Stimulated activated CD4-positive, alpha-beta T cell treated with anti-CD3 and anti-CD28 coated beads, Interleukin-1b, Interleukin-23, amount 100 ng/mL, for 48 hours (primary cell): Measurements from ENCODE around the gene NUB1.
A peak's percentile ranks its signal among the peaks of the same experiment; 100 is the strongest.
"Not testable (repeated sequence)": the region's sequence is repeated elsewhere in the genome, so short reads cannot be mapped to it uniquely, and the experiment has no call there.

Experiments used
- DNase-seq: peaks from one replicate; pipeline ENCODE4 v3.0.0-alpha.2; 2020

Gene NUB1, protein sequence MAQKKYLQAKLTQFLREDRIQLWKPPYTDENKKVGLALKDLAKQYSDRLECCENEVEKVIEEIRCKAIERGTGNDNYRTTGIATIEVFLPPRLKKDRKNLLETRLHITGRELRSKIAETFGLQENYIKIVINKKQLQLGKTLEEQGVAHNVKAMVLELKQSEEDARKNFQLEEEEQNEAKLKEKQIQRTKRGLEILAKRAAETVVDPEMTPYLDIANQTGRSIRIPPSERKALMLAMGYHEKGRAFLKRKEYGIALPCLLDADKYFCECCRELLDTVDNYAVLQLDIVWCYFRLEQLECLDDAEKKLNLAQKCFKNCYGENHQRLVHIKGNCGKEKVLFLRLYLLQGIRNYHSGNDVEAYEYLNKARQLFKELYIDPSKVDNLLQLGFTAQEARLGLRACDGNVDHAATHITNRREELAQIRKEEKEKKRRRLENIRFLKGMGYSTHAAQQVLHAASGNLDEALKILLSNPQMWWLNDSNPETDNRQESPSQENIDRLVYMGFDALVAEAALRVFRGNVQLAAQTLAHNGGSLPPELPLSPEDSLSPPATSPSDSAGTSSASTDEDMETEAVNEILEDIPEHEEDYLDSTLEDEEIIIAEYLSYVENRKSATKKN

DNA sequence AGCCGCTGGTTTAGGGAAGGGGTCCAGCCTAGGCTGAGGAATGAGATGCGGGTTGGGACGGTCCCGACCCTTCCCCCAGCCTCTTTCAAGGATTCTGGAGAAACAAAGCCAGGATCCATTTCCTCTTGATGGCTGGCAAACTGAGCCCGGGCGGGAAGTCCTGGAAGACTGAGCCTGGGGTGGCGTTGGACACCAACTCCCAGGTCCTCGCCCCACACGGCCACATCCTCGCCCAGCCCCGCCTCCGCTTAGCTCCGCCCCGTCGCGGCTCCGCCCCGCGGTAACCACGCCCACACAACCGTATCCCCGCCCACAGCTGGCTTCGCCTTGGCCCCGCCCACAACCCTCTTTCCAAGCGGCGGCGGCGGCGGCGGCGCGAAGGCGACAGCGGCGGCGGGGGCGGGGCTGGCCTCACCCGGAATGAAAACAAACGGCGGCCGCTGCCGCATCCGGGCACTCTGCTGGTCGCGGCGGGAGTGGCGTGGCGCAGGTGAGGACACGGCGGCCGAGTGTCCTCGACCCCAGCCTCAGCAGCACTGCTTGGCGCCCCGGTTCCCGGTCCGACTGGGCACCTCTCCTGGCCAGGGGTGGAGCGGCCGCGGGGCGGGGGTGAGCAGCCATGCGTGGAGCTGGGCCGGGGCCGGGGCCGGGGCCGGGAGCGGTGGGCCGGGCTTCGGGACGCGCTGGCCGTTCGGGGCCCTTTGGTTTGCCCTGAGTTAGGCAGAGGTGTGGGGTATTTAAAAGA lies at the start of gene NUB1:
NUB1 (plus strand) TSS at position 456 of the 745 bp plus-strand sequence. CDS start 3,538 bp downstream, outside the sequence.
- peak; percentile 91 for DNase-seq

DNA sequence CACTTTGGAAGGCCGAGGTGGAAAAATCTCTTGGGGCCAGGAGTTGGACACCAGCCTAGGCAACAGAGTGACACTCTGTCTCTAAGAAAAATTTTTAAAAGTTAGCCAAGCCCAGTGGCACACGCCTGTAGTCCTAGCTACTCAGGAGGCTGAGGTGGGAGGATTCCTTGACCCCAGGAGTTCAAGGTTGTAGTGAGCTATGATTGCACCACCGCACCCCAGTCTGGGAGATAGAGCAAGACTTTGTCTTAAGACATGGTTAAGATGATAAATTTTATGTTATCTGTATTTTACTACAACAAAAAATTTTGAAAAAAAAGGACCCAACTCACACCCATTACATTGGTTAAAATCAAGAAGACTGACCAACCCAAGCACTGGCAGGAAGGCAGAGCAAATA lies 48.8 kb upstream of the NUB1 start:
- DNase-seq, result no peak

DNA sequence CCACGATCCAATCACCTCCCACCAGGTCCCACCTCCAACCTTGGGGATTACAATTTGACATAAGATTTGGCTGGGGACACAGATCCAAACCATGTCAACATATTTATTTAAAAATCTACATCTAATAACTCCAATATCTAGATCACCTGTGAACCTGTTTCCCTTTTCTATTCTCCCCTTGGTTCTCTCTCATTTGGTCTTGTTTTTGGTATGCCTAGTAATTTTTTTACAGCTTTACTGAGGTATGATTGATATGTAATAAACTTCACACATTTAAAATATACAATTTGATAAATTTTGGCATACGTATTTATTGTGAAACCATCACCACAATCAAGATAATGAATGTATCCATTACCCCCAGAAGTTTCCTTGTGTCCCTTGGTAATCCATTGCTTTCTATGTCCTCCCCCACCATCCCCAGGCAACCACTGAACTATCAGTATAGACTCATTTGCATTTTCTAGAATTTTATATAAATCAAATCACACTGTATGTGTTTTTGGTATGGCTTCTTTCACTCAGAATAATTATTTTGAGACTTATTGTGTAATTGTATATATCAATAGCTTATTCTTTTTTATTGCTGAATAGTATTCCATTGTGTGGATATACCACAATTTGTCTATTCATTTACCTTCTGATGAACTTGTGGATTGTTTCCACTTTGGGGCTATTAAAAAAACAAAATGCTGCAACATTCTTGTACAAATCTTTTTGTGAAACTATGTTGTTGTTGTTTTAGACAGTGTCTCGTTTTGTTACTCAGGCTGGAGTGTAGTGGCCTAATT lies 45.2 kb upstream of the NUB1 start:
- no peak for DNase-seq

DNA sequence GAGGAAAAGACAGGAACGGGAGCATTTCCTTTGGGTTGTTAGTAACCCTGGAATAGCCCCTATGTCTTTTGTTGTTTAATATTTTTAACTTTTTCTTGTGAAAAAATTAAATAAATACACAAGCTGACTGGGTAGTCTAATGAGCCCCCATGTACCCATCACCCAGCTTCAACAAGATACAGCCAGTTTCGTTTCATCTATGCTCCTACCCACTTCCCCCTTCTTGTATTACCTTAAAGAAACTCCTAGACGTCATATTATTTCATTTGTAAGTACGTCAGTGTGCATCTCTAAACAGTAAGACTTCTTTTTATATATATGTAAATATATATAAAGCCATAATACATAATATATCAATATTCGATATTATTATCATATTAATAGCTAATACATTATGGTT lies 42.8 kb upstream of the NUB1 start:
- no peak for DNase-seq

DNA sequence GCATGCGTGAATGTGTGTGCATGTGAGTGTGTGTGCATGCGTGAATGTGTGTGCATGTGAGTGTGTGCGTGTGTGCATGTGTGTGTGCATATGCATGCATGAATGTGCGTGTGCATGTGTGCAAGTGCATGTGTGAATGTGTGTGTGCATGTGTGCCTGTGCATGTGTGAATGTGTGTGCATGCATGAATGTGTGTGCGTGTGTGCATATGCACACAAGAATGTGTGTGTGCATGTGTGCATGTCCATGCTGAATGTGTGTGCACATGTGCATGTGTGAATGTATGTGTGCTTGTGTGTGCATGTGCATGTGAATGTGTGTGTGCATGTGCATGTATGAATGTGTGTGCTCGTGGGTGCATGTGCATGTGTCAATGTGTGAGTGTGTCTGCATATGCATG lies 42.1 kb upstream of the NUB1 start:
- no peak for DNase-seq

DNA sequence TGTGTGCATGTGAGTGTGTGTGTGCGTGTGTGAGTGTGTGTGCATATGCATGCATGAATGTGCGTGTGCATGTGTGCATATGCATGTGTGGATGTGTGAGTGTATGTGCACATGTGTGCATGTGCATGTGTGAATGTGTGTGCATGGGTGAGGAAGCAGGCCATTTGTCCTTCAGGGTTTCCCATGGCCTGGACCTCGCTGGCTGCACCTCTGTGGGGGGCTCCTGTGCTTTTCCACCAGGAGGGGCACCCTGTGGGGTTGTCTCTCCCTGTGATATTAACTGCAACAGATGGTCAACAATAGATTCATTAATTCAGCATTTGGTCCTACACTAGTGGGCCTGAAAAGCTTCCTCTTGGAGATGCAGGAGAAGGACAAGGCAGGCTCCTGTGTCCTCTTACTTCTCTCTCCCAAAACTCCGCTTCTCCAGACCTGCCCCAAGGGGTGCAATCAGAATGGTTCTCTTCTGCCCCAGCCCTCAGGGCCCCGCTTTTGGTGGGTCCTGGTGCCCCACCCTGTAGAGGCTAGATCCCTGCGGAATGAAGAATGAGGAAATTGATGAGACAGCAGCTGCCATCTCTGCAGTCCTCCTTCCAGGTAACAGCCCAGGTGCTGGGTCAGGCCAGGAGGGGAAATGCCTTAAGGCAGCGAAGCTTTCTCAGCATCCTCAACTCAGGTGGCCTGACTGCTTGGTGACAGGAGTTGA lies 41.5 kb upstream of the NUB1 start:
- DNase-seq, result no peak

DNA sequence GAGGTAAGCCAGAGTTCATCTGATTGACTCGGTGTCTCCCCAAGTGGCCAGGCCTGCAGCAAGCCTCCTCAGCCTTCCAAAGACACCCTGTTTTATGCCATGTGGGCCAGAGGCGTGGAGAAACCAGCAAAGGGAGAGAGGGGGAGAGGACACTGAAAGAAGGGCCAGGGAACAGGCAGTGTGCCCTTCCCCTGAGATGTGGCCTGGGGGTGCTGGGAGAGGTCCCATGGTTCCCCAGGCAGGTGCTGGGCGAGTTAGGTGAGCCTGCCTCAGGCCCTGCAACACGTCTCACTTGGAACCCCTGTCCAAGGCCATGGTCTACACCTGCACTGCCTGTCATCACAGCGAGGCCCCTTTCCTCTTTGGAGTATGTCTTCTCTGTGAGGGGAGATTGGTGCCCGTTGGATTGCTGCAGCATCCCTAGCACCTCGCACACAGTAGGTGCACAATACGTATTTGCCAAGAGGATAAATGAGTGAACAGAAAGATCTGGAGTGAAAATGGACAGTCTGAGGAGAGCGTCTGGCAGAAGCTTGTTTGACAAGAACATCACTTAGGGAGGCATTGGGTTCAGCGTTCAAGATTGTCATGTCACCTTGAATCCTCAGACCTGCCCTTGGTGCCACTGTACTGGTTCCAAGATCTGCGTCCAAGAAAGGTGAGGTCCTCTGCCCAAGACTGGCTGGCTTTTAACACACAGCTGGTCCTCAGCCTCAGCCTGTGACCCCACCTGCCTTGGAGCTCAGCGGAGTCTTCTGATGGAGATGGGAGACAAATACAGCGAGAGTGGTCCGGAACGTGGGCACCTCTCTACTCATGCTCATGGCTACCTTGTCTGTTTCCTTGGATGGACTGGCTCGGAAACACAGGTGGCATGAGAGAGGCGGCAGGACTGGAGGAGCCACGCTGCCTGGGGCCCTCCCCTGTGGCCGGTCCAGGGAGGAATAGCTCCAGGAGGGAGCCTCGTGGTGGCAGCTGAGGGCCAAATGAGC lies 39.8 kb upstream of the NUB1 start:
- DNase-seq, result no peak

DNA sequence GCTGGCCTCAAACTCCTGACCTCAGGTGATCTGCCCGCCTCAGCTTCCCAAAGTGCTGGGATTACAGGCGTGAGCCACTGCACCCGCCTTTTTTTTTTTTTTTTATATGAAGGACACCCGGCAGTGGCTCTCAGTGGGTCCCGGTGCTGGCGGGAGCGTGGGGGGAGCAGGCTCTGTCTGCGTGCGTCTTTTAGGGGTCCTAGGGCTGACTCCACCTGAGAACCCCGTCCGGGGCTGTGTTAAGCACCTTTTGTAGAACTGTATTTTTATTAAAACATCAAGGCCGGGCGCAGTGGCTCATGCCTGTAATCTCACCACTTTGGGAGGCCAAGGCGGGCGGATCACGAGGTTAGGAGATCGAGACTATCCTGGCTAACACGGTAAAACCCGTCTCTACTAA lies 37.4 kb upstream of the NUB1 start:
- DNase-seq, result not testable (repeated sequence)

DNA sequence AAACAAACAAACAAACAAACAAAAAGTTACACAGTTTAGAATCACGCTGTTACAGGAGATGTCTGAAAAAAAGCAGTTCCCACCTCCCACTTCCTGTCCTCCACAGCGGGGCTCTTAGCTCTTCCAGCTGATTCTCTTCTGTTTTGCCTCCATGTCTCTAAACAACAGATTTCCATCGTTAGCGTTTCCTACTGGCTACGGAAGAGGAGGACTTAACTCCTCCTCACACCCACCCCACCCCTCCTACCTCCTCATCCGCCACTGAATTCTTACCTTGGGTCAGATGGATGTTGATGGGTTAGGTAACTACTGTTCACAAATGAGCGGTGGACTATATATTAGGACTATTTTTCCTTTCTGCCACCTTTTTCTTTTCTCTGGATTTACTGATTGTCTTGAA lies 36.8 kb upstream of the NUB1 start:
- DNase-seq, result no peak

DNA sequence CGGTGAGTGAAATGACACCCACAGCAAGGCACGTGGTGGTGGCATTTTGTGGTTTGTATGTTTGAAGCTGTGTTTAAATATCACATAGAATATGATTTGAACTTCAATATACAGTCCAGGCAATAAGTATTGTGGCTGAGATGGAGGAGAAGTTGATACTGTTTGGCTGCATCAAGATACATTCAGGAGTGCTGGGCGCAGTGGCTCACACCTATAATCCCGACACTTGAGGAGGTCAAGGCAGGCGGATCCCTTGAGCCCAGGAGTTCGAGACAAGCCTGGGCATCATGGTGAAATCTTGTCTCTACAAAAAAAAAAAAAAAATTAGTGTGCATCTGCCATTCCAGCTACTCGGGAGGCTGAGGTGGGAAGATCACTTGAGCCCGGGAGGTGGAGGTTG lies 35.2 kb upstream of the NUB1 start:
- DNase-seq, result no peak

DNA sequence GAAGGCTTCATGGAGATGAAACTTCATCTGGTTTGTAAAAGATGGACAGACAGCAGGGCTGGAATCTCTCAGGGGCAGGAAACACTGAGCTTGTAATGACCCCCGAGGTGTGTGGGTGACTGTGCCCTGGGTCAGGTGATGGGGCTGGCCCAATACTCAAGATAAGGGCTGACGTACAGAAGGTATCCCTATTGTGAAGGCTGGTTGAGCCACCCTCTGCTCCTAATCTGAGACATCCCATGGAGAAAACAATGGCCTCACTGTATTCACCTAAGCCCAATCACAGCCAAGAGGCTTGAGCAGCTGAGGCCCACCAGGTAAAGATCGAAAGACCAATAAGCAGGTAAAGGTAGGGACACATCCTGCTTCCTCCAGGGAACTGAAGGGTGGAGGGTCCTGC lies 34.8 kb upstream of the NUB1 start:
- no peak for DNase-seq

DNA sequence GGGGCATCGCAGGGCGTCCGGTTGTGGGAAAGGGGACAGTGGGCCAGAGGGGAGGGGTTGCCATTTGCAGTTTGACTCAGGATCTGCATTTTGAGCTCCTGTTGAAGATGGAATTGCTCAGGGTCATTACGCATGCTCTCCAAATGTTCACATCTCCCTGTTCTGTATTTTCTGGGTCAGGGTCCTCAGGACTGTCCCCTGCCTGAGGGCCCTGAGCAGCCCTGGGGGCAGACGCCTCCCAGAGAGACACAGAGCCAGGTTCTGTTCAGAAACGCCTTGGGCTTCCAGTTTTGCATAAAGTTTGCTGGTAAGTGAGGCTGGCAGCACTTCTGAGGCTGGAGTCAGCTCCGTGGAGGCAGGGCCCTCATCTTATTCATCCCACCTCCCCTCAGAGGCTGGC lies 34.1 kb upstream of the NUB1 start:
- no peak for DNase-seq

DNA sequence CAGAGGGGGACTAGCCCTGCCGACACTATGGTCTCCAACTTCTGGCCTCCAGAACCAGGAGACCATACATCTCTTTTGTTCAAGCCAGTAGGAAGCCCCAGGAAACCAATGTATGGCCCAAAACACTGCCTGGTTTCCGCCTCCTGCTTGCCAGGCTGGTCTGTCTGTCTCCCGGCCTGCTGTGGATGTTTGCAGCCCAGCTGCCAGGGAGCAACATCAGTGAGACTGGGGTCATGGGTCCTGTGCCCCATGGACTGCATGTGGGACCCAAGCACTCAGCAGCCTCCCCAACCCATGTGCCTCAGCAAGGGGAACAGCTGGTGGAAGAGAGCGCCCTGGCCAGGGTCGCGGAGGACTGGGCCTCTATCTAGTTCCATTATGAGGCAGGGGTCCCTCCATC lies 33.4 kb upstream of the NUB1 start:
- DNase-seq, result no peak

DNA sequence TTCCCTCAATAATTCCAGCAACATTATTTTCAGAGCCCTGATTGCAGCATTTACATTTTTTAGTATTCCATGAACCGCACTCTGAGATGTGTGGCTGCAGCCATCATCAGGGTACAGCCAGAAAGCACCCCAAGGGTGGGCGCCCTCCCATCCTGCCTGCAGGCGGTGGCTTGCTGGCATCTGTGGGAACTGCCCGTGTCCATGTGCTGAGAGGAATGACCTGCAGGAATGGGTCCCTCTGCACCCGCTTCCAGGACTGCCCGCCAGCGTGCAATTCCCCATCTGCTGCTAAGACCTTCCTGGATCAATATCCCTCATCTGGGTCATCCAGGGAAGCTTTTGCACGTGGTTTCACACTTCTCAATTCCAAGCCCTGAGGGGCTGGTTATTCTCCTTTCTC lies 32.8 kb upstream of the NUB1 start:
- DNase-seq, result no peak

DNA sequence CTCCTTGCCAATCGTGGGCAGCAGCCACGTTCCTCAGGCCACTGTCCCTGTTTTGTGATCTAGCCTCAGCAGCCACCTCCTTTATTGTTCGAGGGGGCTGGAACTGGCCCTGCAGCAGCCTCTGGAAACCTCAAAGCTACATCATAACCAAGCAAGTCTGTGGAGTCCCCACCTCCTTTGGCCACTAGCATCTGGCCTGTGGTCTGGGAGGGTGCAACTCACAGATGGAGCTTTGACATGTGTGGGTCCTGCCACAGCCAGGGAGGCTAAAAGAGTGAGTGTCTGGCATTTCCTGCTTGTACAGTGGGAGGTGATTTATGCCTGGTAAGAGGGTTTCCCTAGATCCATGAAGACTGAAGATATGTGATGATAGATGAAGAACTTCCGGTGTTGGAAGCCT lies 32.3 kb upstream of the NUB1 start:
- DNase-seq, result no peak

DNA sequence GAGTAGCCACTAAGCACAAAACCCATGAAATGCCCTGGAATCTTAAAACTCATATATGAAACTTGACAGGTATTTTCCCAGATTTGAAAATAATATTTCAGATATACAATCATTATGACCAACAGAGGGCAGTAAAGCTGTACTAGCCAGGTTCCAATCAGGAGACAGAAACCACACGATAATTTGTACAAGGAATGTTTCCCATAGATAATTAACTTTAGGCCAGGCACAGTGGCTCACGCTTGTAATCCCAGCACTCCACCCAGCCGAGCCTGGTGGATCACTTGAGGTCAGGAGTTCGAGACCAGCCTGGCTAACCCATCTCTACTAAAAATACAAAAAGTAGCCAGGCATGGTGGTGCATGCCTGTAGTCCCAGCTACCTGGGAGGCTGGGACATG lies 31.0 kb upstream of the NUB1 start:
- no peak for DNase-seq

DNA sequence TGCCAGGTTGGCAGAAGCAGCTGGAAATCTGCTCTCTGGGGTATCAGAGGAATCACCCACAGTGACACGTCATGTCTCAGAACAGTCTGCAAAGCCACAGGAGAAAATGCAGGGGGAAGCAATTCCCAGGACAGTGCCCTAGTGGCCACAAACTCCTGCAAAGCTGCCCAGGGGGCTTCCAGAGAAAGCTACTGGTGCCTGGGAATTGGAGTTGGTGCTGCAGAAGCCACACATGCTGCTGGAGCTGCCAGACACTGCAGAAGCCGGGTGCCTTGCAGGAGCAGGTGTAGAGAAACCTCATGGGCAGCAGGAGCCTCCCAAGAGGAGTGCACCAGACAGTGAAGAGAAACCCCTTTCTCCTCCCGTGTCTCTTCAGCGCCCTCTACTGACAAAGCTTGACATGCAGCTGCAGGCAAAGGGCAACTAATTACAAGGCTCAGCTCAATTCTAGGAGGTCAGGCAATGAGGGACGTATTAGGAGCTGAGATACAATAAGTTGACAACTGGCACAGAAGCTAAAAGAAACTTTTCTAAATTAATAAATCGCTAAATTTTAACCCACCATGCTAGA lies 30.2 kb upstream of the NUB1 start:
- peak; percentile 42 for DNase-seq

DNA sequence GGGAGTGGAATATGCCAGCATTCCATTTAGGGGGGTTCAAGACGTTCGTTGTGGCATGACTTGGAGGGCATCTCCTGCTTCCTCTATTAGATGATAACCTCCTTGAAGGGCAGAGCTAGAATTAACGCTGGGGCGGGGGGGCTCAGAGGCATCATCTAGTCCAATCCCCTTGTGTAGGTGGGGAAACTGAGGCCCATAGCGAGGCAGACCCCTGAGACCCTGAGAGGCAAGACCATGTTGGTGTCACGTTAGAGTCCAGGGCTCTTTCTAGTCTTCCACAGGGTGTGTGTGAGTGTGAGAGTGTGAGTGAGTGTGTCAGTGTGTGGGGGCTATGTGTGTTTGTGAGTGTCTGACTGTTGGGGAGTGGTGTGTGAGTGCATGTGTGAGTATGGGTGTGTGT lies 29.3 kb upstream of the NUB1 start:
- DNase-seq, result no peak

DNA sequence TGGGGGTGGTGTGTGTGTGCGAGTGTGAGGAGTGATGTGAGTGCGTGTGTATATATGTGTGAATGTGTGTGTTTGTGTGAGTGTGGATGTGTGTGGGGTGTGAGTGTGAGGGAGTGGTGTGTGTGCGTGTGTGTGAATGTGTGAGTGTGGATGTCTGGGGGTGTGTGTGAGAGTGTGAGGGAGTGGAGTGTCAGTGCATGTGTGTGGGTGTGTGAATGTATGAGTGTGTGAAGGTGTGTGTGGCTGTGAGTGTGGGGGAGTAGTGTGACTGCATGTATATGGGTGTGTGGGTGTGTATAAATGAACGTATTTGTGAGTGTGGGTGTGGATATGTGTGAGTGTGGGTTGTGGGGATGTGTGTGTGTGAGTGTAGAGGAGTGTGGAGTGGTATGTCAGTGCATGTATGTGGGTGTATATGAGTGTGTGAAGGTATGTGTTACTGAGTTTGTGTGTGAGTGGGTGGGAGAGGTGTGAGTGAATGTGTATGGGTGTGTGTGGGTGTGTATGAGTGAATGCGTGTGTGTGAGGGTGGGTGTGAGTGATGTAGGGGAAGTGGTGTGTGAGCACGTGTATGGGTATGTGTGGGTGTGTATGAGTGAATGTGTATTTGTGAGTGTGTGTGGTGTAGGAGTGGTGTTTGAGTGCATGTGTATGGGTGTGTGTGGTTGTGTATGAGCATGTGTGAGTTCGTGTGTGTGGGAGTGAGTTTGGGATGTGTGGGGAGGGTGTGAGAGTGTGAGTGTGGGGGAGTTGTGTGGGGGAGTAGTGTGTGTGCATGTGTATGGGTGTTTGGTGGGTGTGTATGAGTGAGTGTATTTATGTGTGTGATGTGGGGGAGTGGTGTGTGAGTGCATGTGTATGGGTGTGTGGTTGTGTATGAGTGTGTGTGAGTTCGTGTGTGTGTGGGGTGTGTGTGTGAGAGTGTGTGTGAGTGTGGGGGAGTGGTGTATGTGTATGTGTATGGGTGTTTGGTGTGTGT lies 28.5 kb upstream of the NUB1 start:
- no peak for DNase-seq

DNA sequence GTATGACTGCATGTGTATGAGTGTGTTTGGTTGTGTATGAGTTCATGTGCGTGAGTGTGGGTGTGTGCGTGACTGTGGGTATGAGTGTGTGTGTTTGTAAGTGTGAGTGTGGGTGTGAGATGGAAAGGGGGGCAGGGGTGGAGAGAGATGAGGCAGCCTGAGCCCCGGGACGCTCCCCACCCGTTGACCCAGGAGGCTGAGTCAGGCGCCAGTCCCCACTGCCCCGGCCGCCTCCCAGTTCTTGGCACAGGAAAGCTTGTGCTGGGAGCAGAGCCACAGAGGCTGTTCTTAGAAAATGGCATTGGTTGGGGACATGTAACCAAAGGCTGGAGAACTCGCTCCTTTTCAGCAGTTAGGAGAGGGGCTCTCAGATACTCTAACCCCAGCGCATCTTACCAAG lies 27.8 kb upstream of the NUB1 start:
- peak; percentile 9 for DNase-seq
